SK-N-SH (cell line): Measurements from ENCODE around the gene MEI4. TPM values are rescaled to one million over a fixed set of nuclear protein-coding genes. Genes with fewer than 3 reads are reported as not detected.

ENCODE experiments used
- CTCF ChIA-PET: fragments of 300-600, 350-600 bp; formaldehyde crosslinking; extraction: SDS; loops from one replicate; lab custom pipeline; 2021; lab: Yijun Ruan, JAX
- POLR2A ChIA-PET: fragments of 350-600 bp; sonication (Branson Sonifier 250); formaldehyde crosslinking; extraction: SDS; loops from one replicate; lab custom pipeline; 2020; ENCODE audit warnings: antibody characterized with exemption, inconsistent platforms; lab: Yijun Ruan, JAX
- DNase-seq: peaks from one replicate; pipeline ENCODE4 v3.0.0; 2012
- H2AFZ ChIP-seq: fragments of 200-600 bp; sonication (generic); 2 replicates; pipeline ENCODE4 v1.8.1; 2016; ENCODE audit warnings: antibody characterized with exemption, mild to moderate bottlenecking, low read depth
- H3F3A ChIP-seq: fragments of 200-600 bp; sonication (generic); replicated peaks from 2 replicates; pipeline ENCODE3; 2016; ENCODE audit warnings: antibody characterized with exemption, mild to moderate bottlenecking; ENCODE audit not compliant: insufficient read depth
- H3K27ac ChIP-seq, 2 experiments: fragments of 200-500 bp in 1 of 2; fragments of 200-600 bp in 1 of 2; sonication (Bioruptor generic) in 1 of 2; sonication (generic), shearing (Covaris generic) in 1 of 2; 2 replicates each; pipeline versions ENCODE4 v1.5.1 to v1.6.1; 2014 to 2016; ENCODE audit warnings: low read depth in 2 of 2, inconsistent platforms in 1 of 2, low read length in 1 of 2, mild to moderate bottlenecking in 1 of 2, mixed read lengths in 1 of 2
- H3K27me3 ChIP-seq: fragments of 200-600 bp; sonication (generic), shearing (Covaris generic); 2 replicates; pipeline ENCODE4 v1.6.1; 2016; ENCODE audit warnings: mixed run types; ENCODE audit not compliant: insufficient read depth
- H3K36me3 ChIP-seq, 2 experiments: fragments of 200-500 bp in 1 of 2; fragments of 200-600 bp in 1 of 2; sonication (Bioruptor generic) in 1 of 2; sonication (generic) in 1 of 2; replicated peaks in 1 of 2; 2 replicates each; pipeline versions ENCODE3 to v1.5.1; 2014 to 2016; ENCODE audit warnings: low read length in 1 of 2, mild to moderate bottlenecking in 1 of 2; ENCODE audit not compliant: insufficient read depth in 2 of 2, control insufficient read depth in 1 of 2
- H3K4me1 ChIP-seq, 2 experiments: fragments of 200-500 bp in 1 of 2; fragments of 200-600 bp in 1 of 2; sonication (Bioruptor generic) in 1 of 2; sonication (generic), shearing (Covaris generic) in 1 of 2; 2 replicates each; pipeline versions ENCODE4 v1.5.1 to v1.6.1; 2014 to 2016; ENCODE audit warnings: low read depth in 1 of 2, low read length in 1 of 2, mixed run types in 1 of 2; ENCODE audit not compliant: insufficient read depth in 2 of 2, control insufficient read depth in 1 of 2
- H3K4me2 ChIP-seq: fragments of 200-600 bp; sonication (generic), shearing (Covaris generic); 2 replicates; pipeline ENCODE4 v1.6.1; 2017; ENCODE audit warnings: mixed run types
- H3K4me3 ChIP-seq, 2 experiments: fragments of 200-500 bp in 1 of 2; fragments of 200-600 bp in 1 of 2; sonication (Bioruptor generic) in 1 of 2; sonication (generic), shearing (Covaris generic) in 1 of 2; 2 replicates each; pipeline versions ENCODE4 v1.5.1 to v1.8.1; 2014 to 2016; ENCODE audit warnings: low read depth in 2 of 2, inconsistent platforms in 1 of 2, low read length in 1 of 2, mild to moderate bottlenecking in 1 of 2, mixed read lengths in 1 of 2, moderate library complexity in 1 of 2
- H3K79me2 ChIP-seq: fragments of 200-600 bp; sonication (generic); 2 replicates; pipeline ENCODE4 v1.8.1; 2017; ENCODE audit warnings: mild to moderate bottlenecking; ENCODE audit not compliant: insufficient read depth
- H3K9ac ChIP-seq: fragments of 200-600 bp; sonication (generic); 2 replicates; pipeline ENCODE4 v1.6.1; 2017; ENCODE audit warnings: mixed run types
- H3K9me2 ChIP-seq: fragments of 200-600 bp; sonication (generic); 2 replicates; pipeline ENCODE4 v1.6.1; 2017; ENCODE audit warnings: mixed run types
- H3K9me3 ChIP-seq: fragments of 200-600 bp; sonication (generic); 2 replicates; pipeline ENCODE4 v1.6.1; 2017; ENCODE audit warnings: mixed run types, mild to moderate bottlenecking, moderate library complexity
- H4K20me1 ChIP-seq: fragments of 200-600 bp; sonication (generic); 2 replicates; pipeline ENCODE4 v1.6.1; 2017; ENCODE audit warnings: mild to moderate bottlenecking, mixed run types; ENCODE audit not compliant: insufficient read depth
- CHD2 ChIP-seq: fragments of 150-350 bp; IDR thresholded peaks from 2 replicates; pipeline ENCODE4 v1.6.1; 2018; ENCODE audit warnings: low read length; ENCODE audit not compliant: partially characterized antibody
- ELF1 ChIP-seq: IDR thresholded peaks from 2 replicates; pipeline ENCODE4 v1.4.0; 2012
- EP300 ChIP-seq, 2 experiments: IDR thresholded peaks; 2 replicates each; pipeline versions ENCODE4 v1.4.0 to v1.6.1; 2012; ENCODE audit warnings: borderline replicate concordance in 1 of 2, low read depth in 1 of 2, low read length in 1 of 2
- EZH2phosphoT487 ChIP-seq: fragments of 200-600 bp; sonication (generic); IDR thresholded peaks from 2 replicates; pipeline ENCODE4 v1.6.1; 2017; ENCODE audit warnings: low read depth, mixed run types, mild to moderate bottlenecking, antibody characterized with exemption, moderate library complexity, borderline replicate concordance
- FOXM1 ChIP-seq: IDR thresholded peaks from 2 replicates; pipeline ENCODE4 v1.4.0; 2012; ENCODE audit warnings: low read depth, mild to moderate bottlenecking
- JUND ChIP-seq: IDR thresholded peaks from 2 replicates; pipeline ENCODE4 v1.4.0; 2012
- MAX ChIP-seq: IDR thresholded peaks from 2 replicates; pipeline ENCODE4 v1.4.0; 2012; ENCODE audit warnings: low read depth
- MEF2A ChIP-seq: IDR thresholded peaks from 2 replicates; pipeline ENCODE4 v1.4.0; 2012; ENCODE audit warnings: low read depth, borderline replicate concordance
- MXI1 ChIP-seq: IDR thresholded peaks from 2 replicates; pipeline ENCODE4 v1.6.1; 2012; ENCODE audit warnings: mild to moderate bottlenecking, low read depth, low read length, improper control_type of control experiment
- NFIC ChIP-seq: IDR thresholded peaks from 2 replicates; pipeline ENCODE4 v1.4.0; 2012; ENCODE audit warnings: borderline replicate concordance
- PBX3 ChIP-seq: IDR thresholded peaks from 2 replicates; pipeline ENCODE4; 2012
- RAD21 ChIP-seq: IDR thresholded peaks from 2 replicates; pipeline ENCODE4 v1.6.1; 2012; ENCODE audit warnings: mild to moderate bottlenecking, low read length
- RFX5 ChIP-seq: IDR thresholded peaks from 2 replicates; pipeline ENCODE4 v1.6.1; 2012; ENCODE audit warnings: mild to moderate bottlenecking, improper control_type of control experiment, low read length
- RXRA ChIP-seq: IDR thresholded peaks from 2 replicates; pipeline ENCODE4 v1.4.0; 2012; ENCODE audit warnings: low read depth, mild to moderate bottlenecking, borderline replicate concordance
- SIN3A ChIP-seq: IDR thresholded peaks from 2 replicates; pipeline ENCODE4 v1.6.1; 2012; ENCODE audit warnings: low read depth, mild to moderate bottlenecking, low read length, moderate library complexity, borderline replicate concordance
- TCF12 ChIP-seq: IDR thresholded peaks from 2 replicates; pipeline ENCODE4 v1.4.0; 2012
- TEAD4 ChIP-seq: IDR thresholded peaks from 2 replicates; pipeline ENCODE4 v1.4.0; 2012; ENCODE audit warnings: mild to moderate bottlenecking, borderline replicate concordance; ENCODE audit not compliant: insufficient read depth
- WGBS: methylation state at CpG from one replicate; pipeline ENCODE4 v1.1.6; 2017; ENCODE audit warnings: low lambda C conversion rate; 5-methylcytosine and 5-hydroxymethylcytosine counted together
- polyA plus RNA-seq, 3 experiments: library from polyadenylated mRNA; depleted of rRNA; stranded (reverse); fragments of >200 nt; gene quantifications; 2 replicates each; pipeline ENCODE4 v1.2.3, GENCODE V29; 2012
- TF ChIP-seq, protein P1 (sequence below): fragments of 150-350 bp; IDR thresholded peaks from 2 replicates; pipeline ENCODE4 v1.6.1; 2016; ENCODE audit warnings: mild to moderate bottlenecking, low read depth, low read length
- TF ChIP-seq, protein P2 (sequence below): IDR thresholded peaks from 2 replicates; pipeline ENCODE4 v1.6.1; 2012; ENCODE audit warnings: mild to moderate bottlenecking, low read depth, low read length, moderate library complexity

The MEI4 gene
- polyA plus RNA-seq, 1 of the 3 experiments (the other 2 are of a cell fraction) = not detected

GRCh38 chr6:77656999-77657764 is 4.3 kb downstream of the MEI4 start:
- Histone ChIP-seq H3K4me3 (no peak overlapping the region), H3K36me3 (no peaks in the 10 kb centered on the region), H3K9me2 (no peaks in the 10 kb centered on the region), H3K9me3 (no peaks in the 10 kb centered on the region), H3K4me2 (no peak overlapping the region), H3K4me1 (no peaks in the 10 kb centered on the region), H3F3A (no peaks in the 10 kb centered on the region), H4K20me1 (no peaks in the 10 kb centered on the region), H3K79me2 (no peaks in the 10 kb centered on the region), H3K9ac (no peak overlapping the region), H3K27me3 (no peaks in the 10 kb centered on the region; the same call in 1 of the 2 replicates), H3K27ac (no peak overlapping the region), H2AFZ (no peak overlapping the region)
- CTCF ChIA-PET = no interaction called here
- DNase-seq = no peak
- no peak for TF ChIP-seq MEF2A
- no peak for TF ChIP-seq RXRA
- TF ChIP-seq TEAD4 = no peak
- no peak for TF ChIP-seq JUND
- no peak for TF ChIP-seq MAX
- TF ChIP-seq EZH2phosphoT487 = no peak
- TF ChIP-seq, protein P1, sequence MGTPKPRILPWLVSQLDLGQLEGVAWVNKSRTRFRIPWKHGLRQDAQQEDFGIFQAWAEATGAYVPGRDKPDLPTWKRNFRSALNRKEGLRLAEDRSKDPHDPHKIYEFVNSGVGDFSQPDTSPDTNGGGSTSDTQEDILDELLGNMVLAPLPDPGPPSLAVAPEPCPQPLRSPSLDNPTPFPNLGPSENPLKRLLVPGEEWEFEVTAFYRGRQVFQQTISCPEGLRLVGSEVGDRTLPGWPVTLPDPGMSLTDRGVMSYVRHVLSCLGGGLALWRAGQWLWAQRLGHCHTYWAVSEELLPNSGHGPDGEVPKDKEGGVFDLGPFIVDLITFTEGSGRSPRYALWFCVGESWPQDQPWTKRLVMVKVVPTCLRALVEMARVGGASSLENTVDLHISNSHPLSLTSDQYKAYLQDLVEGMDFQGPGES = no peak
- WGBS = 0% methylated on average over 1 of the region's 1 CpG
- POLR2A ChIA-PET = no interaction called here

GRCh38 chr6:77666340-77666739 is 13.5 kb downstream of the MEI4 start:
- DNase-seq = no peak
- TF ChIP-seq RFX5 (no peak), NFIC (no peak), TCF12 (no peak), ELF1 (no peak), MXI1 (no peak), SIN3A (no peak), EP300 (IDR thresholded peaks at IDR 0.05; ENCODE audit: borderline replicate concordance in 1 of 2, low read depth in 1 of 2, low read length in 1 of 2) (no peak), CHD2 (no peak), PBX3 (no peak), RAD21 (no peak), FOXM1 (no peak)
- TF ChIP-seq, protein P2, sequence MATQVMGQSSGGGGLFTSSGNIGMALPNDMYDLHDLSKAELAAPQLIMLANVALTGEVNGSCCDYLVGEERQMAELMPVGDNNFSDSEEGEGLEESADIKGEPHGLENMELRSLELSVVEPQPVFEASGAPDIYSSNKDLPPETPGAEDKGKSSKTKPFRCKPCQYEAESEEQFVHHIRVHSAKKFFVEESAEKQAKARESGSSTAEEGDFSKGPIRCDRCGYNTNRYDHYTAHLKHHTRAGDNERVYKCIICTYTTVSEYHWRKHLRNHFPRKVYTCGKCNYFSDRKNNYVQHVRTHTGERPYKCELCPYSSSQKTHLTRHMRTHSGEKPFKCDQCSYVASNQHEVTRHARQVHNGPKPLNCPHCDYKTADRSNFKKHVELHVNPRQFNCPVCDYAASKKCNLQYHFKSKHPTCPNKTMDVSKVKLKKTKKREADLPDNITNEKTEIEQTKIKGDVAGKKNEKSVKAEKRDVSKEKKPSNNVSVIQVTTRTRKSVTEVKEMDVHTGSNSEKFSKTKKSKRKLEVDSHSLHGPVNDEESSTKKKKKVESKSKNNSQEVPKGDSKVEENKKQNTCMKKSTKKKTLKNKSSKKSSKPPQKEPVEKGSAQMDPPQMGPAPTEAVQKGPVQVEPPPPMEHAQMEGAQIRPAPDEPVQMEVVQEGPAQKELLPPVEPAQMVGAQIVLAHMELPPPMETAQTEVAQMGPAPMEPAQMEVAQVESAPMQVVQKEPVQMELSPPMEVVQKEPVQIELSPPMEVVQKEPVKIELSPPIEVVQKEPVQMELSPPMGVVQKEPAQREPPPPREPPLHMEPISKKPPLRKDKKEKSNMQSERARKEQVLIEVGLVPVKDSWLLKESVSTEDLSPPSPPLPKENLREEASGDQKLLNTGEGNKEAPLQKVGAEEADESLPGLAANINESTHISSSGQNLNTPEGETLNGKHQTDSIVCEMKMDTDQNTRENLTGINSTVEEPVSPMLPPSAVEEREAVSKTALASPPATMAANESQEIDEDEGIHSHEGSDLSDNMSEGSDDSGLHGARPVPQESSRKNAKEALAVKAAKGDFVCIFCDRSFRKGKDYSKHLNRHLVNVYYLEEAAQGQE = no peak
- TF ChIP-seq, protein P1 = no peak
- H3K9ac ChIP-seq = no peak overlapping the region
- ChIA-PET CTCF (interaction anchor here (1.1 kb wide), 1 partner anchor 31 kb away, joined by 3 read pairs; no protein-coding TSS in a partner anchor), POLR2A (no interaction called here)
- no peak overlapping the region for H3K4me3 ChIP-seq
- H2AFZ ChIP-seq = no peak overlapping the region
- no peaks in the 10 kb centered on the region for H3K9me3 ChIP-seq
- no peaks in the 10 kb centered on the region; the same call in 1 of the 2 replicates for H3K27me3 ChIP-seq
- no peaks in the 10 kb centered on the region for H3F3A ChIP-seq
- WGBS = 37% methylated on average over 4 of the region's 4 CpGs
- H3K4me1 ChIP-seq = no peaks in the 10 kb centered on the region
- no peaks in the 10 kb centered on the region for H3K36me3 ChIP-seq
- H3K9me2 ChIP-seq = no peaks in the 10 kb centered on the region
- H4K20me1 ChIP-seq = no peaks in the 10 kb centered on the region
- H3K27ac ChIP-seq = no peak overlapping the region
- no peaks in the 10 kb centered on the region for H3K79me2 ChIP-seq
- H3K4me2 ChIP-seq = no peak overlapping the region
